Right lobe of liver (tissue), 6 donors: ENCODE measurements around the gene TAF11L13. TPM values are rescaled to one million over a fixed set of nuclear protein-coding genes. Genes with fewer than 3 reads are reported as not detected.
A peak's percentile ranks its signal among the peaks of the same experiment; 100 is the strongest.
"Not testable (repeated sequence)": the region's sequence is repeated elsewhere in the genome, so short reads cannot be mapped to it uniquely, and the experiment has no call there.

ENCODE experiments used
- ATAC-seq, 4 donors: fragments of 200-7000 bp; cut with Tn5 transposase; one replicate each; pipeline ENCODE4 v1.9.1; 2020; ENCODE audit warnings: mild to moderate bottlenecking in 4 of 4, moderate library complexity in 4 of 4
- DNase-seq, 3 donors: peaks; one replicate each; pipeline ENCODE4 v3.0.0-alpha.2; 2020
- H3K27ac ChIP-seq, 3 donors: fragments of 200-600 bp; one replicate each; pipeline ENCODE4 v1.8.0; 2022
- H3K27me3 ChIP-seq, 2 donors: fragments of 200-600 bp; one replicate each; pipeline ENCODE4 v1.8.0; 2022
- H3K36me3 ChIP-seq, 4 donors: fragments of 200-600 bp; sonication (generic) in 1 of 4; one replicate each; pipeline versions ENCODE4 v1.5.1 to v1.8.0; 2017 to 2022; ENCODE audit warnings: control low read depth in 1 of 4
- H3K4me1 ChIP-seq, 4 donors: fragments of 200-600 bp; sonication (generic) in 1 of 4; one replicate each; pipeline versions ENCODE4 v1.5.1 to v1.8.0; 2017 to 2022; ENCODE audit warnings: control low read depth in 1 of 4
- H3K4me3 ChIP-seq, 3 donors: fragments of 200-600 bp; one replicate each; pipeline ENCODE4 v1.8.0; 2022
- H3K9me3 ChIP-seq, 4 donors: fragments of 200-600 bp; sonication (generic) in 1 of 4; one replicate each; pipeline versions ENCODE4 v1.5.1 to v1.8.0; 2017 to 2022; ENCODE audit warnings: control low read depth in 1 of 4
- POLR2A ChIP-seq: fragments of 450-650 bp; IDR thresholded peaks from one replicate; pipeline ENCODE4 v1.6.1; 2017; ENCODE audit warnings: antibody characterized with exemption, mild to moderate bottlenecking
- WGBS: methylation state at CpG from one replicate; pipeline ENCODE4 v1.1.6; 2018; ENCODE audit warnings: low coverage, low lambda C conversion rate; ENCODE audit not compliant: insufficient coverage; ENCODE audit errors: missing lambda C conversion rate; 5-methylcytosine and 5-hydroxymethylcytosine counted together
- intact Hi-C, 2 donors: fragments of 100-400 bp; cut with DNase I; formaldehyde crosslinking; loops; one replicate each; pipeline versions ENCODE4 v1.11.2 to v1.14.1; 2022
- total RNA-seq, 6 experiments: library from RNA; depleted of rRNA in 2 of 6; stranded (reverse); fragments of >200 nt in 2 of 6; fragmentation: NEBNext Ultra II Directional in 3 of 6; extraction: Animal tissue kit (Norgen Biotek cat#: 25700) in 3 of 6; gene quantifications; one replicate each; pipeline versions ENCODE4 v1.1.0 to v1.2.4, GENCODE V29; 2016 to 2023
- TF ChIP-seq, protein P1 (sequence below), 4 donors: fragments of 200-600 bp in 3 of 4; fragments of 450-650 bp in 1 of 4; IDR thresholded peaks; one replicate each; pipeline versions ENCODE4 v1.5.1 to v1.8.0; 2016 to 2022; ENCODE audit warnings: antibody characterized with exemption in 4 of 4, mild to moderate bottlenecking in 2 of 4
- donor health status: DM: no; HTN: yes; CAD: no.
- donor health status: DM: no; HTN: no; CAD: no.
- donor health status: DM: no; HTN: no; CAD: no.
- donor health status: DM: no; HTN: yes; CAD: no.
- donor health status: DM: no; HTN: yes; CAD: no.

The TAF11L13 gene
- total RNA-seq, 6 experiments from 2014 or later = not detected

DNA sequence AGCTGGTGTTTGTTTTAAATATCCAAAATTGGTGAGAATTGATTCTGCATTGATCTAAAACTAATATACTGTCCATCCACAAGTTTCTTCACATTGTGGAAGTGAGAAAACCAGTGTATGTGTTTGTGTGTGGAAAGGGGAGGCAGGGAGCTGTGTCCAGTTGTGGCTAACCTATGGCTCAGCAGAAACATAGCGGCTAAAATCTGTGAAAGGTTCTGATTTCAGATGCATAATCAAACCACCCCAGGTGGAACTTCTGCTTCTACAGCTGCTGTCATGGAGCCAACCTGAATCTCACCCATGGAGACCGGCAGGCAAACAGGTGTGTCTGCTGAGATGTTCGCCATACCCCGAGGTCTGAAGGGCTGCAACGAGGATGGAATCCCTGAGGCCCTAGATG lies 2.3 kb downstream of the TAF11L13 start, which contains the start of gene TAF11L14:
TAF11L14 (plus strand) TSS at position 301 of the 400 bp plus-strand sequence.
- intact Hi-C loops = no loop called here
- ATAC-seq (no peak), DNase-seq (no peak)
- no peak within 1 kb of the TSS for H3K4me3 ChIP-seq
- H3K27ac ChIP-seq = no peak within 1 kb of the TSS
- TF ChIP-seq, protein P1, sequence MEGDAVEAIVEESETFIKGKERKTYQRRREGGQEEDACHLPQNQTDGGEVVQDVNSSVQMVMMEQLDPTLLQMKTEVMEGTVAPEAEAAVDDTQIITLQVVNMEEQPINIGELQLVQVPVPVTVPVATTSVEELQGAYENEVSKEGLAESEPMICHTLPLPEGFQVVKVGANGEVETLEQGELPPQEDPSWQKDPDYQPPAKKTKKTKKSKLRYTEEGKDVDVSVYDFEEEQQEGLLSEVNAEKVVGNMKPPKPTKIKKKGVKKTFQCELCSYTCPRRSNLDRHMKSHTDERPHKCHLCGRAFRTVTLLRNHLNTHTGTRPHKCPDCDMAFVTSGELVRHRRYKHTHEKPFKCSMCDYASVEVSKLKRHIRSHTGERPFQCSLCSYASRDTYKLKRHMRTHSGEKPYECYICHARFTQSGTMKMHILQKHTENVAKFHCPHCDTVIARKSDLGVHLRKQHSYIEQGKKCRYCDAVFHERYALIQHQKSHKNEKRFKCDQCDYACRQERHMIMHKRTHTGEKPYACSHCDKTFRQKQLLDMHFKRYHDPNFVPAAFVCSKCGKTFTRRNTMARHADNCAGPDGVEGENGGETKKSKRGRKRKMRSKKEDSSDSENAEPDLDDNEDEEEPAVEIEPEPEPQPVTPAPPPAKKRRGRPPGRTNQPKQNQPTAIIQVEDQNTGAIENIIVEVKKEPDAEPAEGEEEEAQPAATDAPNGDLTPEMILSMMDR (IDR thresholded peaks at IDR 0.05) = no peak
- TF ChIP-seq POLR2A = no peak
- WGBS = 40% methylated on average over 2 of the region's 5 CpGs
- no peaks in the 10 kb centered on the region for H3K4me1 ChIP-seq
- no peaks in the 10 kb centered on the region for H3K36me3 ChIP-seq
- no peaks in the 10 kb centered on the region for H3K27me3 ChIP-seq
- H3K9me3 ChIP-seq = no peaks in the 10 kb centered on the region

DNA sequence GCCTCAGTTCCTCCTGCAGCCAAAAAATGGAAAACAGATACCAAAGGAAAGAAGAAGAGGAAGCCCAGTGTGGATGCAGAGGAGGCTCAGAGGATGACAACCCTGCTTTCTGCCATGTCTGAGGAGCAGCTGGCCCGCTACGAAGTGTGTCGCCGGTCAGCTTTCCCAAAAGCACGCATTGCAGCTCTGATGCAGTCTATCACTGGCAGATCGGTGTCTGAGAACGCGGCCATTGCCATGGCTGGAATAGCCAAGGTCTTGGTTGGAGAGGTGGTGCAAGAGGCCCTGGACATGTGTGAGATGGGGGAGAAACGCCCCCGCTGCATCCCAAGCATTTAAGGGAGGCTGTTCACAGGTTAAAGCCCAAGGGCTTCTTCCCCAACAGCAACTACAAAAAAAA lies 17.3 kb downstream of the TAF11L13 start:
- 71% methylated on average over 2 of the region's 10 CpGs for WGBS
- ATAC-seq, H3K27ac ChIP-seq, DNase-seq, H3K4me3 ChIP-seq, H3K9me3 ChIP-seq, intact Hi-C loops, H3K4me1 ChIP-seq, H3K36me3 ChIP-seq, H3K27me3 ChIP-seq: not testable (repeated sequence)

DNA sequence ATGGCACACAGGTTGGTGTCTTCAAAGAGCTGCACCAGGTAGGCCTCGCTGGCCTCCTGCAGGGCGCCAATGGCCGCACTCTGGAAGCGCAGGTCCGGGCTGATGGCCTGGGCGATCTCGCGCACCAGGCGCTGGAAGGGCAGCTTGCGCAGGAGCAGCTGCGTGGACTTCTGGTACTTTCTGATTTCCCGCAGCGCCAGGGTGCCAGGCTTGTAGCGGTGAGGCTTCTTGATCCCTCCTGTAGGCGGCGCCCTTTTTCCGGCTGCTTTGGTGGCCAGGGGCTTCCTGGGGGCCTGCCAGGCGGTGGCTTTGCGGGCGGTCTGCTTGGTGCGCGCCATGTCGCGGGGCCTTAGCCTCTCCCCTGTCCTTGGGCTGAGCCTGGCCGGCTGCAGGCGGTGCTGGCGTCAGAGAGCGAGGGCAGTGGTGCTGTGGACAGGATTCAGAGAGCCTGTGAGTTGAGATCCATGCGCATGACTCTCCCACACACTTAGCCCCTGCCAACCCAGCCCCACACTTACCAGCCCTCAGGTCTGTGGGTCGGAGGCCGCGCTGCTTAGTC lies 23.4 kb downstream of the TAF11L13 start:
- DNase-seq, H3K36me3 ChIP-seq, H3K4me1 ChIP-seq, H3K27me3 ChIP-seq, H3K4me3 ChIP-seq, H3K27ac ChIP-seq, H3K9me3 ChIP-seq, intact Hi-C loops: not testable (repeated sequence)
- no CpG with 5 or more reads among the region's 32 CpGs for WGBS
- ATAC-seq = peak in 1 of 4 donors; percentile 30

DNA sequence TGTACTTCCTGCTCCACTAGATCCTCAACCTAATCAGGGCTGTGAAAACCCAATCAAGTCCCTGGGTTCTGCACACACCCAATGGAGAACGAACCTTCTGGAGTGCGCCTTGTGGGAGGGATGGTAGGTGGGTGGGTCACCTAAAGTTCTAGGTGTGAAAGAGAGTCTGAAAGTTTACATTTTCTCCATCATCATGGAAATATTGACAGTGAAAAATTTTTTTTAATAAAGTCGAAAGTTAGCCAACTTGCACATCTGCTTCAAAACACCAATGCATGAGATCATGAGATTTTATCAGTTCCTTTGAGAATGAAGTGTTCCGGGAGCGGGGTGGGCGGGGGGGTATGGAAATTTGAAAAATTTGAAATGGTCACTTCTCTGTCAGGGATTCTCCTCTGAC lies 24.0 kb downstream of the TAF11L13 start:
- H3K9me3 ChIP-seq = no peaks in the 10 kb centered on the region
- no peaks in the 10 kb centered on the region for H3K4me1 ChIP-seq
- H3K27ac ChIP-seq = no peak overlapping the region
- H3K27me3 ChIP-seq = no peaks in the 10 kb centered on the region
- H3K36me3 ChIP-seq = no peaks in the 10 kb centered on the region
- DNase-seq (no peak), ATAC-seq (no peak)
- WGBS = 40% methylated on average over 6 of the region's 6 CpGs
- no peak overlapping the region for H3K4me3 ChIP-seq
- intact Hi-C loops = no loop called here
- TF ChIP-seq POLR2A = no peak
- TF ChIP-seq, protein P1 (IDR thresholded peaks at IDR 0.05) = no peak

DNA sequence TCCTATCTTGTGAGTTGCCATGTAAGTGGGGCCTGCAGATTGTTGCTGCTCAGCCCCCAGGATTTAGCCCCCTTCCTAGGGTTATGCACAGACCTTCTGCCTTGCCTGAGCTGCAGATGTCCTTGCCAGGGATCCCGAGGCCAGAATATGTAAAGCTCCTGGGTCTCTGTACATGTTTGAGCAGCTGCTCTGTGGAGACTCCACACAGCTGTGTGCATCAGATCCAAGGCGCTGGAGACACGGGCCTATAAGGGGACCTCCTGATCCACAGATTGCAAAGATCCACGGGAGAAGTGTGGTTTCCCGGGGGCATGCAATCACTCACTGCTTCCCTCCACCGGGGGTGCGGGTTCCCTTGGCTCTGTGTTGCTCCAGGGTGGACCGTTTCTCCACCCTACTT lies 31.3 kb downstream of the TAF11L13 start:
- Histone ChIP-seq H3K9me3 (no peaks in the 10 kb centered on the region), H3K4me1 (no peaks in the 10 kb centered on the region), H3K36me3 (no peaks in the 10 kb centered on the region), H3K27ac (no peak overlapping the region), H3K4me3 (no peak overlapping the region), H3K27me3 (no peaks in the 10 kb centered on the region)
- ATAC-seq (no peak), DNase-seq (no peak)
- WGBS = 82% methylated on average over 6 of the region's 8 CpGs
- TF ChIP-seq, protein P1 (IDR thresholded peaks at IDR 0.05) = no peak
- TF ChIP-seq POLR2A = no peak
- intact Hi-C loops = no loop called here

DNA sequence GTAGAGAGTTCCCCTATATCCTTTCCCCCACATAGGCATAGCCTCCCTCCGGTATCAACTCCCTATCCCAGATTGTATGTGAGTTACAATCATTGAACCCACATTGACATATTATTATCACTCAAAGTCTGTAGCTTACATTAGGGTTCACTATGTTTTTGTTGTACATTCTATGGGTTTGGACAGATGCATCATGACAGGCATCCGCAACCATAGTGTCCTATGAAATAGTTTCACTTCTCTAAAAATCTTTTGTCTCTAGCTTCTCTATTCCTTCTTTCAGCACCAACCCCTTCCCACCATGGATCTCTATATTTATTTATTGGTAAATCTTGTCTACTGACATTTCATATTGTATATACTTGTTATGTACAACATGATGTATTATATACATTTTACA lies 33.9 kb downstream of the TAF11L13 start:
- 71% methylated on average over 2 of the region's 2 CpGs for WGBS

More for the DNA sequence above, 33.9 kb downstream of the TAF11L13 start:
- Histone ChIP-seq H3K4me3 (no peak overlapping the region), H3K36me3 (no peaks in the 10 kb centered on the region), H3K27me3 (no peaks in the 10 kb centered on the region), H3K4me1 (no peaks in the 10 kb centered on the region), H3K27ac (no peak overlapping the region), H3K9me3 (no peaks in the 10 kb centered on the region)
- no peak for ATAC-seq
- intact Hi-C loops = no loop called here
- no peak for DNase-seq
- no peak for TF ChIP-seq POLR2A
- TF ChIP-seq, protein P1 (IDR thresholded peaks at IDR 0.05) = no peak
